Midbrain (tissue), 1 donor: ENCODE measurements around the gene KIF1C.
"Not testable (repeated sequence)": the region's sequence is repeated elsewhere in the genome, so short reads cannot be mapped to it uniquely, and the experiment has no call there.

Source experiments
- DNase-seq: peaks from one replicate; lab custom pipeline; 2025; lab: John Stamatoyannopoulos, UW

KIF1C gene

GRCh38 chr17:5045496-5045895 lies 47.7 kb downstream of the KIF1C start:
- DNase-seq: no peak

GRCh38 chr17:5047446-5047845 lies 49.7 kb downstream of the KIF1C start:
- DNase-seq: no peak

- no peak for DNase-seq
Observed at GRCh38 chr17:5049314-5049841, 51.6 kb downstream of the KIF1C start.

- DNase-seq: no peak
Observed at GRCh38 chr17:5050278-5050677, 52.5 kb downstream of the KIF1C start.

GRCh38 chr17:5055543-5055942 lies 57.8 kb downstream of the KIF1C start:
- no peak for DNase-seq

GRCh38 chr17:5065227-5065744 lies 67.5 kb downstream of the KIF1C start:
- no peak for DNase-seq

- no peak for DNase-seq
Observed at GRCh38 chr17:5068236-5068635, 70.5 kb downstream of the KIF1C start.

GRCh38 chr17:5069724-5070123 lies 72.0 kb downstream of the KIF1C start:
- no peak for DNase-seq

GRCh38 chr17:5075472-5075871 lies 77.7 kb downstream of the KIF1C start:
- DNase-seq: not testable (repeated sequence)

- DNase-seq: not testable (repeated sequence)
Observed at GRCh38 chr17:5077275-5077674, 79.5 kb downstream of the KIF1C start.

- DNase-seq: no peak
Observed at GRCh38 chr17:5077781-5078105, 80.0 kb downstream of the KIF1C start.
